OCI-LY7 (cell line): ENCODE data around the gene MYH6. TPM values are rescaled to one million over a fixed set of nuclear protein-coding genes. Genes with fewer than 3 reads are reported as not detected.

ENCODE experiments used
- BruUV-seq: library from RNA; stranded (reverse); fragments of 400-500 nt; replicated peaks from 2 replicates; lab custom pipeline; 2021; lab: Mats Ljungman, UMichigan
- CTCF ChIA-PET: fragments of 300-600 bp; sonication (Branson Sonifier 250); formaldehyde crosslinking; loops from one replicate; lab custom pipeline; 2022; ENCODE audit warnings: antibody characterized with exemption; ENCODE audit not compliant: unreplicated experiment; lab: Charles Lee
- POLR2A ChIA-PET: fragments of 300-600 bp; sonication (Branson Sonifier 250); formaldehyde crosslinking; loops from one replicate; lab custom pipeline; 2022; ENCODE audit warnings: antibody characterized with exemption; lab: Charles Lee
- DNase-seq: peaks from one replicate; pipeline ENCODE4 v3.0.0-alpha.2; 2015; ENCODE audit warnings: low spot score
- H2AFZ ChIP-seq: fragments of 200-600 bp; sonication (generic), shearing (Covaris generic); 2 replicates; pipeline ENCODE4 v1.6.1; 2014; ENCODE audit warnings: mild to moderate bottlenecking, antibody characterized with exemption, low read length, moderate library complexity
- H3K27ac ChIP-seq: fragments of 200-600 bp; sonication (generic); 2 replicates; pipeline ENCODE4 v1.5.1; 2014; ENCODE audit warnings: mixed run types, low read depth, mild to moderate bottlenecking, moderate library complexity, low read length, inconsistent platforms; ENCODE audit not compliant: poor library complexity, severe bottlenecking
- H3K36me3 ChIP-seq: fragments of 200-600 bp; sonication (generic); 2 replicates; pipeline ENCODE4 v1.6.1; 2014; ENCODE audit warnings: mild to moderate bottlenecking, antibody characterized with exemption, low read length, moderate library complexity, mixed read lengths; ENCODE audit not compliant: insufficient read depth
- H3K4me1 ChIP-seq: fragments of 200-600 bp; sonication (generic); 2 replicates; pipeline ENCODE4 v1.5.1; 2014; ENCODE audit warnings: mild to moderate bottlenecking, low read length; ENCODE audit not compliant: insufficient read depth, poor library complexity, severe bottlenecking
- H3K4me2 ChIP-seq: fragments of 200-600 bp; sonication (generic); 2 replicates; pipeline ENCODE4 v1.6.1; 2014; ENCODE audit warnings: mild to moderate bottlenecking, low read length
- H3K4me3 ChIP-seq: fragments of 200-600 bp; sonication (generic); 2 replicates; pipeline ENCODE4 v1.5.1; 2014; ENCODE audit warnings: mild to moderate bottlenecking, low read depth, low read length; ENCODE audit not compliant: poor library complexity, severe bottlenecking
- H3K79me2 ChIP-seq: fragments of 200-600 bp; sonication (generic); 2 replicates; pipeline ENCODE4 v1.6.1; 2016; ENCODE audit warnings: low read depth, mild to moderate bottlenecking, low read length, moderate library complexity, mixed read lengths; ENCODE audit not compliant: insufficient read depth
- H3K9me2 ChIP-seq: fragments of 200-600 bp; sonication (generic); 2 replicates; pipeline ENCODE4 v1.6.1; 2016; ENCODE audit warnings: mild to moderate bottlenecking, low read length, mixed read lengths; ENCODE audit not compliant: insufficient read depth
- H3K9me3 ChIP-seq: fragments of 200-600 bp; sonication (generic); 2 replicates; pipeline ENCODE4 v1.6.1; 2014; ENCODE audit warnings: mild to moderate bottlenecking, mixed run types, low read length, mixed read lengths
- H4K20me1 ChIP-seq: fragments of 200-600 bp; sonication (generic); 2 replicates; pipeline ENCODE4 v1.6.1; 2014; ENCODE audit warnings: mild to moderate bottlenecking, antibody characterized with exemption, low read length, moderate library complexity, mixed read lengths; ENCODE audit not compliant: insufficient read depth
- EZH2phosphoT487 ChIP-seq: fragments of 200-600 bp; sonication (generic); IDR thresholded peaks from 2 replicates; pipeline ENCODE4 v1.6.1; 2018; ENCODE audit warnings: low read depth, borderline replicate concordance, mild to moderate bottlenecking, mixed run types, antibody characterized with exemption, low read length, moderate library complexity, mixed read lengths
- intact Hi-C: fragments of 100-400 bp; cut with micrococcal nuclease; formaldehyde crosslinking; loops from one replicate; pipeline ENCODE4 v1.10.0; 2022; ENCODE audit not compliant: unreplicated experiment
- total RNA-seq, 2 experiments: library from RNA; depleted of rRNA in 1 of 2; stranded (reverse); fragments of >200 nt in 1 of 2; shearing (Covaris generic) in 1 of 2; gene quantifications; 2 replicates each; pipeline ENCODE4 v1.2.3, GENCODE V29; 2014 to 2022
- TF ChIP-seq, protein P1 (sequence below): fragments of 200-600 bp; sonication (generic); conservative IDR thresholded peaks from 2 replicates; pipeline ENCODE4 v1.5.1; 2014; ENCODE audit warnings: mild to moderate bottlenecking, antibody characterized with exemption, low read length, moderate library complexity, mixed read lengths

Gene MYH6
- total RNA-seq, 2 experiments from 2014 or later: not detected

- no peak overlapping the region for H3K27ac ChIP-seq
- TF ChIP-seq EZH2phosphoT487: no peak
- TF ChIP-seq, protein P1, sequence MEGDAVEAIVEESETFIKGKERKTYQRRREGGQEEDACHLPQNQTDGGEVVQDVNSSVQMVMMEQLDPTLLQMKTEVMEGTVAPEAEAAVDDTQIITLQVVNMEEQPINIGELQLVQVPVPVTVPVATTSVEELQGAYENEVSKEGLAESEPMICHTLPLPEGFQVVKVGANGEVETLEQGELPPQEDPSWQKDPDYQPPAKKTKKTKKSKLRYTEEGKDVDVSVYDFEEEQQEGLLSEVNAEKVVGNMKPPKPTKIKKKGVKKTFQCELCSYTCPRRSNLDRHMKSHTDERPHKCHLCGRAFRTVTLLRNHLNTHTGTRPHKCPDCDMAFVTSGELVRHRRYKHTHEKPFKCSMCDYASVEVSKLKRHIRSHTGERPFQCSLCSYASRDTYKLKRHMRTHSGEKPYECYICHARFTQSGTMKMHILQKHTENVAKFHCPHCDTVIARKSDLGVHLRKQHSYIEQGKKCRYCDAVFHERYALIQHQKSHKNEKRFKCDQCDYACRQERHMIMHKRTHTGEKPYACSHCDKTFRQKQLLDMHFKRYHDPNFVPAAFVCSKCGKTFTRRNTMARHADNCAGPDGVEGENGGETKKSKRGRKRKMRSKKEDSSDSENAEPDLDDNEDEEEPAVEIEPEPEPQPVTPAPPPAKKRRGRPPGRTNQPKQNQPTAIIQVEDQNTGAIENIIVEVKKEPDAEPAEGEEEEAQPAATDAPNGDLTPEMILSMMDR: no peak
- no peak overlapping the region for H3K4me2 ChIP-seq
- no peak for DNase-seq
- no peaks in the 10 kb centered on the region for H3K9me2 ChIP-seq
- no peaks in the 10 kb centered on the region for H3K4me1 ChIP-seq
- no peaks in the 10 kb centered on the region for H3K79me2 ChIP-seq
- BruUV-seq: no TSS peak
- no peaks in the 10 kb centered on the region for H3K36me3 ChIP-seq
- intact Hi-C loops: no loop called here
- no peak overlapping the region for H3K4me3 ChIP-seq
- no peaks in the 10 kb centered on the region for H3K9me3 ChIP-seq
- ChIA-PET CTCF (no interaction called here), POLR2A (no interaction called here)
- no peaks in the 10 kb centered on the region for H4K20me1 ChIP-seq
- H2AFZ ChIP-seq: no peak overlapping the region
These were observed 53.1 kb downstream of the MYH6 start for GRCh38 chr14:23354990-23355389.

- POLR2A ChIA-PET: interaction anchor here (0.9 kb wide), 1 partner anchor 10 kb away, joined by 3 read pairs; no protein-coding TSS in a partner anchor
- no peaks in the 10 kb centered on the region for H3K79me2 ChIP-seq
- intact Hi-C loops: no loop called here
- no peaks in the 10 kb centered on the region for H3K9me3 ChIP-seq
- H3K27ac ChIP-seq: no peak overlapping the region
- H3K4me3 ChIP-seq: no peak overlapping the region
- TF ChIP-seq, protein P1: no peak
- no peak for TF ChIP-seq EZH2phosphoT487
- H3K4me2 ChIP-seq: no peak overlapping the region
- H4K20me1 ChIP-seq: no peaks in the 10 kb centered on the region
- BruUV-seq: no TSS peak
- no peak overlapping the region for H2AFZ ChIP-seq
- no peak for DNase-seq
- H3K36me3 ChIP-seq: no peaks in the 10 kb centered on the region
- no peaks in the 10 kb centered on the region for H3K4me1 ChIP-seq
- CTCF ChIA-PET: no interaction called here
- no peaks in the 10 kb centered on the region for H3K9me2 ChIP-seq
These were observed 54.7 kb downstream of the MYH6 start for GRCh38 chr14:23353433-23353780.

- ChIA-PET CTCF (interaction anchor here (0.6 kb wide), 1 partner anchor 27 kb away, joined by 3 read pairs; no protein-coding TSS in a partner anchor), POLR2A (no interaction called here)
- no peak within 1 kb of the TSS for H3K27ac ChIP-seq
- no TSS peak for BruUV-seq
- H2AFZ ChIP-seq: no peak within 1 kb of the TSS
- no peaks in the 10 kb centered on the region for H3K79me2 ChIP-seq
- no peaks in the 10 kb centered on the region for H3K4me1 ChIP-seq
- no peaks in the 10 kb centered on the region for H4K20me1 ChIP-seq
- TF ChIP-seq, protein P1: no peak
- no peak for TF ChIP-seq EZH2phosphoT487
- H3K4me3 ChIP-seq: no peak within 1 kb of the TSS
- no peak within 1 kb of the TSS for H3K4me2 ChIP-seq
- no peaks in the 10 kb centered on the region for H3K36me3 ChIP-seq
- H3K9me2 ChIP-seq: no peaks in the 10 kb centered on the region
- no peaks in the 10 kb centered on the region for H3K9me3 ChIP-seq
- intact Hi-C loops: no loop called here
- no peak for DNase-seq
These were observed 55.3 kb downstream of the MYH6 start, which contains the start of gene SLC22A17 for GRCh38 chr14:23352506-23353432. TSS of gene SLC22A17 (minus strand) at chr14:23352887.
